Mesothelial cell of epicardium (in vitro differentiated cells): ENCODE measurements around the gene YJEFN3. TPM values are rescaled to one million over a fixed set of nuclear protein-coding genes. Genes with fewer than 3 reads are reported as not detected.

Experiments used
- DNase-seq, 2 experiments: peaks; one replicate each; pipeline ENCODE4 v3.0.0; 2021; ENCODE audit warnings: low spot score in 2 of 2; ENCODE audit not compliant: unreplicated experiment in 2 of 2
- H3K27ac Mint-ChIP-seq: 2 replicates; pipeline ENCODE4 v1.8.0; 2021; ENCODE audit warnings: mixed read lengths
- H3K27me3 Mint-ChIP-seq: 2 replicates; pipeline ENCODE4 v1.8.0; 2021; ENCODE audit warnings: low read depth, mixed read lengths
- H3K36me3 Mint-ChIP-seq: 2 replicates; pipeline ENCODE4 v1.8.0; 2021; ENCODE audit warnings: mixed read lengths
- H3K4me1 Mint-ChIP-seq: 2 replicates; pipeline ENCODE4 v1.8.0; 2021; ENCODE audit warnings: mixed read lengths
- H3K4me3 Mint-ChIP-seq: 2 replicates; pipeline ENCODE4 v1.8.0; 2021; ENCODE audit warnings: mild to moderate bottlenecking, moderate library complexity, mixed read lengths
- H3K9me3 Mint-ChIP-seq: 2 replicates; pipeline ENCODE4 v1.8.0; 2021; ENCODE audit warnings: mixed read lengths
- total RNA-seq: library from RNA; stranded (reverse); gene quantifications from 3 replicates; pipeline ENCODE4 v1.2.1, GENCODE V29; 2021
- TF ChIP-seq, protein P1 (sequence below): fragments of 200-600 bp; sonication (generic); IDR thresholded peaks from one replicate; pipeline ENCODE4 v1.5.0; 2021; ENCODE audit warnings: antibody characterized with exemption; ENCODE audit not compliant: unreplicated experiment

Gene YJEFN3
- total RNA-seq, 1 donor from 2014 or later: 22.6 TPM

DNA sequence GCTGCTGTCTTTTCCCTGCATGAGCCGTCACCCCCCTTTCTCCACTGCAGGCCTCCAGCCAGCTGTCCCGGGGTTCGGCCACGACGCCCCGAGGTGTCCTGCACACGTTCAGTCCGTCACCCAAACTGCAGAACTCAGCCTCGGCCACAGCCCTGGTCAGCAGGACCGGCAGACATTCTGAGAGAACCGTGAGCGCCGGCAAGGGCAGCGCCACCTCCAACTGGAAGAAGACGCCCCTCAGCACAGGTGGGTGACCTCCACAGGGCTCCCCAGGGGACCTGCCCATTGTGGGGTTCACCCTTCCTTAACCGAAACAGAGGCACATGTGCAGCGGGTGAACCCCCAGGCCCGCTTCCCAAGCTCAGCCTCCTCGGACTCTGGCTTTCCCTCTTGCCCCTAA, 26.4 kb upstream of the YJEFN3 start:
- no peaks in the 10 kb centered on the region for H3K27me3 Mint-ChIP-seq
- no peak overlapping the region for H3K27ac Mint-ChIP-seq
- peaks cover 44% of the 10 kb centered on the region for H3K36me3 Mint-ChIP-seq
- no peak overlapping the region for H3K4me3 Mint-ChIP-seq
- TF ChIP-seq, protein P1, sequence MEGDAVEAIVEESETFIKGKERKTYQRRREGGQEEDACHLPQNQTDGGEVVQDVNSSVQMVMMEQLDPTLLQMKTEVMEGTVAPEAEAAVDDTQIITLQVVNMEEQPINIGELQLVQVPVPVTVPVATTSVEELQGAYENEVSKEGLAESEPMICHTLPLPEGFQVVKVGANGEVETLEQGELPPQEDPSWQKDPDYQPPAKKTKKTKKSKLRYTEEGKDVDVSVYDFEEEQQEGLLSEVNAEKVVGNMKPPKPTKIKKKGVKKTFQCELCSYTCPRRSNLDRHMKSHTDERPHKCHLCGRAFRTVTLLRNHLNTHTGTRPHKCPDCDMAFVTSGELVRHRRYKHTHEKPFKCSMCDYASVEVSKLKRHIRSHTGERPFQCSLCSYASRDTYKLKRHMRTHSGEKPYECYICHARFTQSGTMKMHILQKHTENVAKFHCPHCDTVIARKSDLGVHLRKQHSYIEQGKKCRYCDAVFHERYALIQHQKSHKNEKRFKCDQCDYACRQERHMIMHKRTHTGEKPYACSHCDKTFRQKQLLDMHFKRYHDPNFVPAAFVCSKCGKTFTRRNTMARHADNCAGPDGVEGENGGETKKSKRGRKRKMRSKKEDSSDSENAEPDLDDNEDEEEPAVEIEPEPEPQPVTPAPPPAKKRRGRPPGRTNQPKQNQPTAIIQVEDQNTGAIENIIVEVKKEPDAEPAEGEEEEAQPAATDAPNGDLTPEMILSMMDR: no peak
- no peaks in the 10 kb centered on the region for H3K9me3 Mint-ChIP-seq
- DNase-seq: no peak
- no peaks in the 10 kb centered on the region for H3K4me1 Mint-ChIP-seq

DNA sequence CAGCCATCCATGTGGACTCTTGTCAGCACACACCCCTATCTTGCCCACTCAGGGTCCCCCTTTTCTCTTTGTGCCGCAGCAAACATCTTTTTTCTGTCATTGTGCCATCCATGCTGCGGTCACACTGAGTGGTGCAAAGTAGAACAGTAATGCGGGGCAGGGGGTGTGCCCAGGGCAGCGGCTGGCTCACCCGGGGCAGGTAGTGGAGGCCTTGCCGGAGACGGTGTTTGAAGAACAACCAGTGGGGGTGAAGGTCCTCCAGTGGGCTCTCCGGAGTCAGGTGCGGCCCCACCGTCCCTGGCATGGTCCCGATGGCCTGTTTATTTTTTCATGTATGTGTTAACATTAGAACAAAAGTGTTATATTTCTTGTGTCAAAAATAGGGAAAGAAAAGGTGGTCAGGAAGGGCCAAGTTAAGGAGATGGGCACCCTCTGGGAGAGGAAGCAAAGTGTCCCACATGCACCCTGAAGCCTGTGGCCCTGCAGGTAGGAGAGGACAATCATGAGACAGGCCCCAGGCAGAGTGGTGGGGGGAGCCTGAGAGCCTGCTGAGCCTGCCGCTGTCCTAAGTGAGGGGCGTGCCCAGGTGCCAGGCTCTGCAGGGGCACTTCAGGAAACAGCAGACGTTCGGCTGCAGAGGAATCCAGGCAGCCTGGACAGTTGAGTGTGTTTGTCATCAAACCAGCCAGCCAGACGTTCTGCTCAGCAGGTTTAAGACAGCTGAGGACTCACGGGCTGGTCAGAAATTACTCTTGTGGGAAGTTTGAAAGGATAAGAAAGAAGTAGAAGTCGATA, 25.7 kb upstream of the YJEFN3 start:
- peak overlapping the region; percentile 55 for H3K27ac Mint-ChIP-seq

DNA sequence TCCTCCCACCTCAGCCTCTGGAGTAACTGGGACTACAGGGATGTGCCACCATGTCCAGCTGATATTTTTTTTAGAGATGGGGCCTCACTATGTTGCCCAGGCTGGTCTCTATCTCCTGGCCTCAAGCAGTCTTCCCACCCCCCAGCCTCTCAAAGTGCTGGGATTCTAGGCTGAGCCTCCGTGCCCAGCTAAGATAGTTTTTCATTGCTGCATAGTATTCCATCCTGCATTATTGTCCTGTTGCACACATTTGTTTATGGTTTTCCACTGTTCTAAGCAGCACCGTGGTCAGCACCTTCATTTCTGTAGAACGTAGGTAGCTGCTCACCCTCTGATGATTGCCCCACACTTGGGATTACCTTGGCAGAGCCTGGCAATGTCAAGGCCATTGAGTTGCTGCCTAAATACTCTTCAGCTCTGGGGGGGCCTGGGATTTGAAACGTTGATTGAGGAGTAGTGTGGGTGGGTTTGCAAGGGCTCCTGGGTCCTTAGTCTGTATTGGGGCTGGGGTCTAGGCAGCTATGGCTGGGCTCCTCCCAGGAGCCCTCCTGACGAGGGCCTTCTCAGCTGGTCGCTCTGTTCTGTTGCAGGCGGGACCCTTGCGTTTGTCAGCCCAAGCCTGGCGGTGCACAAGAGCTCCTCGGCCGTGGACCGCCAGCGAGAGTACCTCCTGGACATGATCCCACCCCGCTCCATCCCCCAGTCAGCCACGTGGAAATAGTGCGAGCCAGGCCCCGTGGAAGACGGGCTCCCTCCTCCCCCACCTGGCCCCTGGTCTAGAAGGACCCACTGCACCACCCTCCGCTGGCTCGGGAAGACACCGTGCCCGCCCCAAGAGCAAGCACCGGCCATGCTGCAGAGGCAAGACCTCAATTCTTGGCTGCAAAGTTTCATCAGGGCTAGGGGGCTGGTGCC, 23.7 kb upstream of the YJEFN3 start:
- Mint-ChIP-seq H3K4me3 (no peak overlapping the region), H3K9me3 (no peaks in the 10 kb centered on the region), H3K27me3 (no peaks in the 10 kb centered on the region), H3K4me1 (no peaks in the 10 kb centered on the region), H3K36me3 (peaks cover 44% of the 10 kb centered on the region), H3K27ac (no peak overlapping the region)
- TF ChIP-seq, protein P1: no peak
- no peak for DNase-seq

More for the DNA sequence above, 25.7 kb upstream of the YJEFN3 start:
- Mint-ChIP-seq H3K27me3 (no peaks in the 10 kb centered on the region), H3K36me3 (peaks cover 47% of the 10 kb centered on the region), H3K4me1 (no peaks in the 10 kb centered on the region), H3K9me3 (no peaks in the 10 kb centered on the region), H3K4me3 (no peak overlapping the region)
- TF ChIP-seq, protein P1: no peak
- DNase-seq: no peak

DNA sequence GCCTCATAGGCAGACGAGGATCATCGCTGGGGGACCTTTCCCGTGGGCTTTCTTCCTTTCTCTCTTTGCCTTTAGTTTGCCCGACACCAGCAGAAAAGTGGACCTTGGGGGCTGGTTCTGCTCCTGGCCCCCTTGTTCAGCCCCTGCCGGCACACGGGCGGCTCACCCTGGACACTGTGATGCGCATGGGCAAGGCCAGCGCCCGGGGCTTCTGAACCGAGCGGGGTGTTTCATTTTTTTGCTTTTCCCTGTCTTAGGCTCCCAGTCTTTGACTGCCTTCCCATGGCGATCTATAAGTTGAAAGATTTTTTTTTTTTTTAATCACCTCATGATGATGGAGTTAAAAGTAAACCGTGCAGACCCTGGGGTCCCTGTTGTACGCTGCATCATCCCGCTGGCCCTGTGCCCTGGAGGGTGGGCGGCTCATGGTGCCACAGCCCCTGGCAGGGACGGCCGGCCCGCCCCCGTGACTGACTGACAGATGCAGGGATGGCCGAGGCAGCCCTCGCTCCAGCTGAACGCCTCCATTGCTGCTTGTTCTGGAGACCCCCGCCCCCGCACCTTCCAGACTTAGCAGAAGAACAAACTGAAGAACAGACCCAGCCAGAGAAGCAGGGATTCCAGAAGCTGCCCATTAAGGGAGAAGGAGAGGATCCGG, 22.9 kb upstream of the YJEFN3 start:
- Mint-ChIP-seq H3K4me3 (no peak overlapping the region), H3K27ac (no peak overlapping the region), H3K36me3 (peaks cover 44% of the 10 kb centered on the region), H3K4me1 (no peaks in the 10 kb centered on the region), H3K27me3 (no peaks in the 10 kb centered on the region), H3K9me3 (no peaks in the 10 kb centered on the region)
- DNase-seq: no peak
- TF ChIP-seq, protein P1: no peak

DNA sequence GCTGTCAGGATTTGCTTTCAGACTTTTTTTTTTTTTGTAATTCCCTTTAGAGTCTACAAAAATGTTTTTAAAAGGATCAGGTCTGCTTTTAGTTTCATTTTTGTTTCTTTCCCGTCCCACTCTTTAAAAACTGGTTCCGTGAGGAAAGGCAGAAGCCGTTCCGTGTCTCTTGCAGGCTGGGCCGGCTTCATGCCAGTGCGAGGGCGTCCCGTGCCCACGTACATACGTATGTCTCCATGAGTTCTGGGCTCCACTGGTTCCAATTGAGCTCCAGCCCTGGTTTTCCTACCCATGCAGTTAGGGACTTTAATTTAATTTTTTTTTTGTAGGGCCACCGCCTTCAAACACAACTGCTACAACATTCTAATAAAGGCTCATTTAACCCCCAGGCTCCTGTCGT, 22.1 kb upstream of the YJEFN3 start:
- peaks cover 40% of the 10 kb centered on the region for H3K36me3 Mint-ChIP-seq
- H3K4me1 Mint-ChIP-seq: no peaks in the 10 kb centered on the region
- no peak overlapping the region for H3K4me3 Mint-ChIP-seq
- no peak overlapping the region for H3K27ac Mint-ChIP-seq
- H3K9me3 Mint-ChIP-seq: no peaks in the 10 kb centered on the region
- TF ChIP-seq, protein P1: no peak
- DNase-seq: no peak
- H3K27me3 Mint-ChIP-seq: no peaks in the 10 kb centered on the region
